Gastroesophageal sphincter (tissue), 4 donors: ENCODE results near the gene TRMT2A. TPM values are rescaled to one million over a fixed set of nuclear protein-coding genes. Genes with fewer than 3 reads are reported as not detected.

Experiments used
- ATAC-seq: fragments of 150-250 bp; one replicate; pipeline ENCODE4 v1.9.1; 2016; ENCODE audit warnings: mild to moderate bottlenecking, moderate library complexity
- H3K27ac ChIP-seq, 4 donors: fragments of 200-600 bp; sonication (generic) in 3 of 4; 1 replicate in 3 of 4; 2 replicates in 1 of 4; pipeline ENCODE4 v1.5.1; 2016 to 2019
- H3K27me3 ChIP-seq: fragments of 200-600 bp; sonication (generic); one replicate; pipeline ENCODE4 v1.5.1; 2019
- H3K36me3 ChIP-seq, 2 donors: fragments of 200-600 bp; sonication (generic); one replicate each; pipeline ENCODE4 v1.5.1; 2019; ENCODE audit warnings: control low read depth in 1 of 2
- H3K4me1 ChIP-seq, 3 donors: fragments of 200-600 bp; sonication (generic); 1 replicate in 2 of 3; 2 replicates in 1 of 3; pipeline ENCODE4 v1.5.1; 2016 to 2019; ENCODE audit warnings: control low read depth in 2 of 3
- H3K4me3 ChIP-seq, 2 donors: fragments of 200-600 bp; sonication (generic); one replicate each; pipeline ENCODE4 v1.5.1; 2019; ENCODE audit warnings: mild to moderate bottlenecking in 1 of 2, moderate library complexity in 1 of 2
- H3K9me3 ChIP-seq, 3 donors: fragments of 200-600 bp; sonication (generic); one replicate each; pipeline ENCODE4 v1.5.1; 2017 to 2019; ENCODE audit warnings: control low read depth in 2 of 3
- EP300 ChIP-seq: sonication (generic); formaldehyde crosslinking; IDR thresholded peaks from one replicate; pipeline ENCODE4 v1.6.1; 2017; ENCODE audit warnings: antibody characterized with exemption, mild to moderate bottlenecking
- POLR2A ChIP-seq, 2 donors: fragments of 450-650 bp; IDR thresholded peaks; one replicate each; pipeline ENCODE4 v1.6.1; 2017; ENCODE audit warnings: antibody characterized with exemption in 2 of 2, mild to moderate bottlenecking in 2 of 2, moderate library complexity in 1 of 2
- POLR2AphosphoS5 ChIP-seq: sonication (generic); formaldehyde crosslinking; IDR thresholded peaks from one replicate; pipeline ENCODE4 v1.6.1; 2017; ENCODE audit warnings: antibody characterized with exemption
- WGBS, 2 donors: methylation state at CpG; one replicate each; pipeline ENCODE4 v1.1.5; 2018; ENCODE audit warnings: low coverage in 1 of 2; 5-methylcytosine and 5-hydroxymethylcytosine counted together
- total RNA-seq, 4 donors: library from RNA; depleted of rRNA; stranded (reverse); fragments of >200 nt; gene quantifications; one replicate each; pipeline ENCODE4 v1.1.0, GENCODE V29; 2016
- TF ChIP-seq, protein P1 (sequence below), 4 experiments: fragments of 200-600 bp in 2 of 4; fragments of 450-650 bp in 2 of 4; sonication (generic) in 1 of 4; IDR thresholded peaks; one replicate each; pipeline ENCODE4 v1.5.1; 2017 to 2019; ENCODE audit warnings: antibody characterized with exemption in 4 of 4, mild to moderate bottlenecking in 2 of 4, moderate library complexity in 2 of 4

Gene TRMT2A
- total RNA-seq, 4 donors from 2014 or later = 24.1 to 57.0 (median 36.3) TPM

DNA sequence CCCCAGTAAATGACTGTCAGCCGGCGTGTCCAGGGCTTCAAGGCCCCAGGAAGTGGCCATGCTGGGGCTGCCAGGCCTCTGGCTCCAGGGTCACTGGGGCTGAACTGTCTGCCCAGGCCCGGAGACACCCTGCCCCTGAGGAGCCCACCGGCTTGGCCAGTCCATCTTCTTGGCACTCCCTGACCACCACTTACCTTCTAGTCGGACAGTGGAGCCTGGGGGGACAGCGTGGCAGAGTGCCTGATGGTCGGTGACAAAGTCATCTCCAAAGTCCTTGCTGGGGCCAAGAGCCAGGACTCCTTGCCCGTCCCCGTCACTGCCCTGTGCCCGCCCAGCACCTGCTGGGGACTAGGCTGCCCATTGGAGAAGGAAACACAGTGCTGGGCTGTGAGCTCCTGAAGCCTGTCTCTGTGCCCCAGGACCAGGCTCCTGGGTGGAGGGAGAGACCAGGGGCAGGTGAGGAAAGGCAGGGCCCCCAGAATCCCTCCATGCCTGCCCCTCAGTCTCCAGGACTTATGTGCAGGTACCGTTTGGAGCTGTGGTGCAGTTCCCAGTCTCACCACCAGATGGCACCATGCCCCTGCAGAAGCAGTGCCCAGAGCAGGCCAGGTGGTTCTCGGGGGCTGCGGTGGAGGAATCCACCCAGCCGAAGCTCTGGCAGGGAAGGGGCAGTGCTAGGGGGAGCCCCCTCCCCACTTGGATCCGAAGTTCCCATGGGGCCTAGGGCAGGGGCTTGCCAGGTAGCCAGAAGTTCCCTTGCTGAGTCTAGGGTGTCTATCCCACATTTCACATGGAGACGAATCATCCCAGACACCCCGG lies 39.8 kb upstream of the TRMT2A start:
- H3K4me1 ChIP-seq = peaks cover 0 to 7% (median 0%) of the 10 kb centered on the region in 3 donors
- H3K9me3 ChIP-seq = no peaks in the 10 kb centered on the region
- H3K4me3 ChIP-seq = no peak overlapping the region
- TF ChIP-seq POLR2A (IDR thresholded peaks at IDR 0.05) (no peak), EP300 (no peak), POLR2AphosphoS5 (no peak)
- TF ChIP-seq, protein P1, sequence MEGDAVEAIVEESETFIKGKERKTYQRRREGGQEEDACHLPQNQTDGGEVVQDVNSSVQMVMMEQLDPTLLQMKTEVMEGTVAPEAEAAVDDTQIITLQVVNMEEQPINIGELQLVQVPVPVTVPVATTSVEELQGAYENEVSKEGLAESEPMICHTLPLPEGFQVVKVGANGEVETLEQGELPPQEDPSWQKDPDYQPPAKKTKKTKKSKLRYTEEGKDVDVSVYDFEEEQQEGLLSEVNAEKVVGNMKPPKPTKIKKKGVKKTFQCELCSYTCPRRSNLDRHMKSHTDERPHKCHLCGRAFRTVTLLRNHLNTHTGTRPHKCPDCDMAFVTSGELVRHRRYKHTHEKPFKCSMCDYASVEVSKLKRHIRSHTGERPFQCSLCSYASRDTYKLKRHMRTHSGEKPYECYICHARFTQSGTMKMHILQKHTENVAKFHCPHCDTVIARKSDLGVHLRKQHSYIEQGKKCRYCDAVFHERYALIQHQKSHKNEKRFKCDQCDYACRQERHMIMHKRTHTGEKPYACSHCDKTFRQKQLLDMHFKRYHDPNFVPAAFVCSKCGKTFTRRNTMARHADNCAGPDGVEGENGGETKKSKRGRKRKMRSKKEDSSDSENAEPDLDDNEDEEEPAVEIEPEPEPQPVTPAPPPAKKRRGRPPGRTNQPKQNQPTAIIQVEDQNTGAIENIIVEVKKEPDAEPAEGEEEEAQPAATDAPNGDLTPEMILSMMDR (IDR thresholded peaks at IDR 0.05) = peak in 3 of 4 experiments; percentile 100
- H3K27me3 ChIP-seq = peaks cover 40% of the 10 kb centered on the region
- WGBS, 2 donors = 88% methylated on average over 3 of the region's 17 CpGs; no CpG with 5 or more reads in 1 of the 2 donors
- H3K27ac ChIP-seq = no peak overlapping the region
- H3K36me3 ChIP-seq = no peaks in the 10 kb centered on the region
- ATAC-seq = peak; percentile 58

DNA sequence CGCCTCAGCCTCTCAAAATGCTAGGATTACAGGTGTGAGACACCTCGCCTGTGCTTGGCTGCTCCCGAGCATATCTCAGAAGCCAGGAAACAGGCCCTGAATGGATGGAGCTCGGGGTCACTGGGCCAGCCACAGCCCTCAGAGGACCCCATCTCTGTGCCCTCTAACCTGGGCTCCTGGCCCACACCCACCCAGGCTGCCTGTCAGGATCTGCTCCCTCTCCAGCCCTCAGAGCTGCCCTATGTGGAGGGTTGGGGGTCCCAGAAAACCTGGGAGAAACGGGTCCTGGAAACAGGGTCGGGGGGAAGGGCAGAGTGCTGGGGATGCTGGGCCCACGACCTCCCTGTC lies 39.0 kb upstream of the TRMT2A start:
- no peak for TF ChIP-seq POLR2A (IDR thresholded peaks at IDR 0.05)
- TF ChIP-seq EP300 = no peak
- TF ChIP-seq POLR2AphosphoS5 = no peak
- TF ChIP-seq, protein P1 (IDR thresholded peaks at IDR 0.05) = no peak
- H3K27me3 ChIP-seq = peaks cover 40% of the 10 kb centered on the region
- peaks cover 0 to 7% (median 0%) of the 10 kb centered on the region in 3 donors for H3K4me1 ChIP-seq
- 54% methylated on average over 6 of the region's 7 CpGs; no CpG with 5 or more reads in 1 of the 2 donors for WGBS, 2 donors
- H3K4me3 ChIP-seq = no peak overlapping the region
- no peaks in the 10 kb centered on the region for H3K36me3 ChIP-seq
- no peak overlapping the region for H3K27ac ChIP-seq
- H3K9me3 ChIP-seq = no peaks in the 10 kb centered on the region
- no peak for ATAC-seq

DNA sequence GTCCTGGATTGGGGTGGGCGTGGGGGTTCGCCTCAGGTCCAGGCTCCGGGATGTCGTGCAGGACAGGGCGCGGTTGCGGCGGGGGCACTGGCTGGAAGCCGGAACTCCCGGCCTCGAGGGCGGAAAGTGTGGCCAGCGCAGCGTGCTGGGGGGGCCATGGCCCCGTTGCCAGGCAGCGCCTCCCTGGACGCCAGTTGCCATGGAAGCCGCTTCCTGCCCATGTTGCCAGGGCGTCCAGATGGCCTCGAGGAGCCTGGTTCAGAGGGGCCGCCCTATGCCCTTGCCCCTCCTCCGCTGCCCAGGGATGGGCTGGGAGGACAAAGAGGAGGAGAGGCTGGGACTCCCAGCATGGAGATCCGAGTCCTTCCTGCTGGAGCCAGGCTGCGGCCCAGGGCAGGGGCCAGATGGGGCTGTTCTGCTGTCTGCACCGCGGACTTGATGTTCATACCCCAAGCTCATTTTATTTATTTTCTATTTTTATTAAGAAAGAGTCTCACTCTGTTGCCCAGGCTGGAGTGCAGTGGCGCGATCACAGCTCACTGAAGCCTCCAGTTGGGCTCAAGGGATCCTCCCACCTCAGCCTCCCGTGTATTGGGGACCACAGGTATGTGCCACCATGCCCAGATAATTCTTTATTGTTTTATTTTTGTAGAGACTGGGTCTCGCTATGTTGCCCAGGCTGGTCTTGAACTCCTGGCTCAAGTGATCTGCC lies 38.5 kb upstream of the TRMT2A start:
- peaks cover 0 to 7% (median 0%) of the 10 kb centered on the region in 3 donors for H3K4me1 ChIP-seq
- peak; percentile 52 for ATAC-seq
- no peaks in the 10 kb centered on the region for H3K36me3 ChIP-seq
- no peak overlapping the region for H3K27ac ChIP-seq
- no peaks in the 10 kb centered on the region for H3K9me3 ChIP-seq
- TF ChIP-seq POLR2A (IDR thresholded peaks at IDR 0.05) = no peak
- TF ChIP-seq, protein P1 (IDR thresholded peaks at IDR 0.05) = no peak
- no peak for TF ChIP-seq POLR2AphosphoS5
- TF ChIP-seq EP300 = no peak
- peaks cover 40% of the 10 kb centered on the region for H3K27me3 ChIP-seq
- 46 to 62% methylated on average over 4 to 5 of the region's 30 CpGs for WGBS, 2 donors
- peak overlapping the region in 1 of 2 donors; percentile 32 for H3K4me3 ChIP-seq

DNA sequence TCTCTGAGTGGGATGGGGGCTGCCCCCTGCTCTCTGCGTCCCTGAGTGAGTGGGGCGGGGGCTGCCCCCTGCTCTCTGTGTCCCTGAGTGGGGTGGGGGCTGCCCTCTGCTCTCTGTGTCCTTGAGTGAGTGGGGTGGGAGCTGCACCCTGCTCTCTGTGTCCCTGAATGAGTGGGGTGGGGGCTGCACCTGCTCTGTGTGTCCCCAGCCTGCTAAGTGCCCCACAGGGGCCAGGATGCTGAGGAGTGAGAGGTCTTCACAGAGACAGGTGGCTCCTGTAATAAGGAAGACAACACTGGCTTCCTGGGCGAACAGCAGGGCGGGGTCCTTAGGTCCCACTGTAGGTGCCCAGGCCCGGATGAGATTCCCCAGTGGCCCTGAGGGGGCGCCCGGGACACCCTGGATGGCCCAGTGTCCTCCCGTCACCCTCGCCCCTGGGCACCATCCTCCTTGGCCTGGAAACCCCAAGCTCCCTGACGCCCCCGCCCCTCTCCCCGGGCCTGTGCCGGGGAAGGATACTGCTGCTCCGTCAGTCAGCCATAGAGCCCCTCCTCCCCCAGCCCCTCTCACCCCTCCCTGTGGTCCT lies 37.7 kb upstream of the TRMT2A start:
- ATAC-seq = no peak
- no peaks in the 10 kb centered on the region for H3K9me3 ChIP-seq

More for the DNA sequence above, 37.7 kb upstream of the TRMT2A start:
- Histone ChIP-seq H3K27ac (peak overlapping the region in 1 of 4 donors; percentile 19), H3K4me3 (peak overlapping the region in 1 of 2 donors; percentile 32), H3K4me1 (peaks cover 0 to 7% (median 0%) of the 10 kb centered on the region in 3 donors), H3K27me3 (peaks cover 40% of the 10 kb centered on the region), H3K36me3 (no peaks in the 10 kb centered on the region)
- whole genome bisulfite sequencing, 2 donors = no CpG with 5 or more reads among the region's 14 CpGs
- TF ChIP-seq POLR2A (IDR thresholded peaks at IDR 0.05) (no peak), EP300 (no peak), POLR2AphosphoS5 (no peak)
- TF ChIP-seq, protein P1 (IDR thresholded peaks at IDR 0.05) = no peak
